Measurements from ENCODE around the gene CDHR2. TPM values are rescaled to one million over a fixed set of nuclear protein-coding genes. Genes with fewer than 3 reads are reported as not detected.

CDHR2 gene
- total RNA-seq, 1 donor from 2014 or later = 0.08 TPM

- intact Hi-C loops (cut with micrococcal nuclease) = loop anchor here (5.0 to 10.0 kb wide), 4 partner anchors 364 to 1056 kb away; partner anchors contain the start of genes LMAN2, MXD3, RGS14 and TMED9
- Mint-ChIP-seq H3K27ac (peak overlapping the region; percentile 97), H3K4me3 (peak overlapping the region; percentile 96), H3K27me3 (ENCODE audit: insufficient read depth) (no peaks in the 10 kb centered on the region), H3K36me3 (ENCODE audit: low read depth) (peaks cover 7% of the 10 kb centered on the region), H3K4me1 (ENCODE audit: low read depth) (peaks cover 68% of the 10 kb centered on the region), H3K9me3 (no peaks in the 10 kb centered on the region)
- DNase-seq (ENCODE audit: low spot score) = no peak
These were observed 10.7 kb upstream of the CDHR2 start for GRCh38 chr5:176538230-176538988.

DNA sequence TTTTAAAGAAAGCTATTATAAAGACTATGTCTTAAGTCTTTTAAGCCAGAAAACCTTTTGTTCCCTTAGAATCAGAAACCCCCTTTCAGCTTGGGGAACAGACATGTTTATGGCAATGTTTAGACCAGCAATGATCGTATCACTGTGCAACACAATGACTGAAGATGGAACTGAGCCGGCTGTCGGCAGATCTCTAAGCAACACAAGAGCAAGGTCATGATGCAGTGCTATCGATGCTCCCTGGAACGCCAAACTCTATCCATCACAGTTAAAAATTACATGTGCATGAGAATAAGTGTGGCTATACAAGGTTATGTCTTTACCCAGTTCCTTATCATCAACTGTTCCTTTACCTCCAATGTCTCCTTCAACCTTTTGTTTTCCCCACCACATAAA is 10.2 kb upstream of the CDHR2 start:
- no peak overlapping the region for H3K4me3 Mint-ChIP-seq
- DNase-seq (ENCODE audit: low spot score) = no peak
- peaks cover 62% of the 10 kb centered on the region for H3K4me1 Mint-ChIP-seq (ENCODE audit: low read depth)
- H3K36me3 Mint-ChIP-seq (ENCODE audit: low read depth) = peaks cover 4% of the 10 kb centered on the region
- no peak overlapping the region for H3K27ac Mint-ChIP-seq
- H3K9me3 Mint-ChIP-seq = no peaks in the 10 kb centered on the region
- no peaks in the 10 kb centered on the region for H3K27me3 Mint-ChIP-seq (ENCODE audit: insufficient read depth)
- intact Hi-C loops (cut with micrococcal nuclease) = loop anchor here (5.0 to 10.0 kb wide), 4 partner anchors 363 to 1056 kb away; partner anchors contain the start of genes LMAN2, MXD3, RGS14 and TMED9

DNA sequence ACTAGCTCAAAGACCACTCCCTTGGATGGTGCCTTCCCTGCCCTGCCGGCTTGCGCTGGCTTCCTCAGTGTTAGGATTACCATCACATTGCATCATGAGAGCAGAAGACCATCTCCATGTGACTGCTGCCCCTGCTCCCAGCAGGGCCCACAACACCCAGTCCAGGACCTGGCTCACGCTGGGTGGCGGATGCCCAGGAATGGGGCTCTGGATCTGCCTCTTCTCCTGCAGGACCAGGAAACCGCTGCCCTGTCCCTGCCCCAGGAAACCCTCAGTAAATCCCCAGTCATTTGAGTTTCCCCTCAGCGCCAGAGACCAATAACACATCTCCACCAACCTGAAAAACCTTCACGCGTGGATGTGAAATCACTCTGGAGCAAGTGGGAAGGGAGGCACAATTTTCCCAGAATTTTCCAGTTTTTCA is 8.7 kb upstream of the CDHR2 start:
- Mint-ChIP-seq H3K27ac (peak overlapping the region; percentile 37), H3K4me3 (no peak overlapping the region), H3K36me3 (ENCODE audit: low read depth) (no peaks in the 10 kb centered on the region), H3K9me3 (no peaks in the 10 kb centered on the region), H3K4me1 (ENCODE audit: low read depth) (peaks cover 56% of the 10 kb centered on the region), H3K27me3 (ENCODE audit: insufficient read depth) (no peaks in the 10 kb centered on the region)
- intact Hi-C loops (cut with micrococcal nuclease) = loop anchor here (5.0 kb wide), 1 partner anchor 1023 kb away; no protein-coding TSS in a partner anchor
- DNase-seq (ENCODE audit: low spot score) = no peak

DNA sequence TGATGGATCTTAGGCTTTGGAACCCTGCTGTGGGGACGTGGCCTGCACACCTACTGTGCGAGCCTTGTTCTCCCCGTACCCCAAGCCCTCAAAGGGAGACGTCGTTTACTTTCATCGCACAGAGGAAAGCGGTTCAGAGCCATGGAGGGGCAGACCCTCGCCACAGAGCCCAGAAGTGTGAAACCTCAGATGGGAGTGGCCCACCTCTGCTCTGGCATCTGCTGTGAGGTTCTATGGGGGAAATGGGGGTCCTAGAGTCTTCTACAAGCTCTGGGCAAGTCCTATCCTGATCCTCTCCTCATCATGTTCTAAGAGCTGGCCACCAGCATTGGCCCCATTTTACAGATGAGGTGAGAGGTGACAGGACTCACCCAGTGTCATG is 8.2 kb upstream of the CDHR2 start:
- Mint-ChIP-seq H3K27me3 (ENCODE audit: insufficient read depth) (no peaks in the 10 kb centered on the region), H3K36me3 (ENCODE audit: low read depth) (no peaks in the 10 kb centered on the region), H3K9me3 (no peaks in the 10 kb centered on the region), H3K4me3 (peak overlapping the region; percentile 84), H3K27ac (peak overlapping the region; percentile 94), H3K4me1 (ENCODE audit: low read depth) (peaks cover 55% of the 10 kb centered on the region)
- no peak for DNase-seq (ENCODE audit: low spot score)
- intact Hi-C loops (cut with micrococcal nuclease) = loop anchor here (5.0 kb wide), 1 partner anchor 1024 kb away; no protein-coding TSS in a partner anchor

GRCh38 chr5:176541338-176542134 is 7.6 kb upstream of the CDHR2 start:
- Mint-ChIP-seq H3K27ac (peak overlapping the region; percentile 94), H3K36me3 (ENCODE audit: low read depth) (no peaks in the 10 kb centered on the region), H3K27me3 (ENCODE audit: insufficient read depth) (no peaks in the 10 kb centered on the region), H3K4me1 (ENCODE audit: low read depth) (peaks cover 55% of the 10 kb centered on the region), H3K4me3 (peak overlapping the region; percentile 84), H3K9me3 (no peaks in the 10 kb centered on the region)
- DNase-seq (ENCODE audit: low spot score) = peak; percentile 74
- intact Hi-C loops (cut with micrococcal nuclease) = loop anchor here (1.0 to 5.0 kb wide), 4 partner anchors 33 to 1024 kb away; partner anchors contain the start of genes CLTB and FGFR4

DNA sequence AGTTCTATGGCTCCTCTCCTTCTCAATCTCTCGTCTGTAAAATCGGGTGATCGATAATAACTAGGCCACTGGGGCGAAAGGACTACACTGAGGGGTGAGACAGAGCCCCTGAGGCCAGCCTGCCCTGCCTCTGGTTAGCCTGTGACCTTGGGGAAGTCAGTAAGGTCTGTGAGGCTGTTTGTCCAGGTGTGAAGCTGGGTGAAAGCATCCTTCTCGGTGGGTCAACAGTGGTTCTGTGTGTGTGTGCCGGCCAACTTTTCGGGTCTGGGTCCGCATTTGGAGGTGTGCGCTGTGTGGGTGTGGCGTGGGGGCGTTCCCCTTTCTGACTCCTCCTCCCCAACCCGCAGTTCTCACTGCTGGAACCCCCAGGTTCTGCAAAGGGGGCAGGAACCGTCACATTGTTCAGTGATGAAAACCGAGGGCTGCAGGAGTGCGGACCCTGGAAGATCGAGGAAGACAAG is 7.0 kb upstream of the CDHR2 start:
- intact Hi-C loops (cut with micrococcal nuclease) = loop anchor here (1.0 to 5.0 kb wide), 4 partner anchors 33 to 1025 kb away; partner anchors contain the start of genes CLTB and FGFR4

GRCh38 chr5:176542596-176543427 is 6.3 kb upstream of the CDHR2 start:
- Mint-ChIP-seq H3K9me3 (no peaks in the 10 kb centered on the region), H3K4me1 (ENCODE audit: low read depth) (peaks cover 57% of the 10 kb centered on the region), H3K4me3 (peak overlapping the region; percentile 84), H3K27me3 (ENCODE audit: insufficient read depth) (no peaks in the 10 kb centered on the region), H3K27ac (peak overlapping the region; percentile 94), H3K36me3 (ENCODE audit: low read depth) (no peaks in the 10 kb centered on the region)
- DNase-seq (ENCODE audit: low spot score) = peak; percentile 20
- intact Hi-C loops (cut with micrococcal nuclease) = loop anchor here (1.0 to 5.0 kb wide), 7 partner anchors 8 to 1026 kb away; partner anchors contain the start of genes CLTB, FGFR4 and TSPAN17

More for the DNA sequence above, 7.0 kb upstream of the CDHR2 start:
- peak; percentile 70 for DNase-seq (ENCODE audit: low spot score)
- H3K9me3 Mint-ChIP-seq = no peaks in the 10 kb centered on the region
- H3K4me1 Mint-ChIP-seq (ENCODE audit: low read depth) = peaks cover 55% of the 10 kb centered on the region
- no peaks in the 10 kb centered on the region for H3K36me3 Mint-ChIP-seq (ENCODE audit: low read depth)
- peak overlapping the region; percentile 84 for H3K4me3 Mint-ChIP-seq
- H3K27me3 Mint-ChIP-seq (ENCODE audit: insufficient read depth) = no peaks in the 10 kb centered on the region
- H3K27ac Mint-ChIP-seq = peak overlapping the region; percentile 94

- Mint-ChIP-seq H3K9me3 (no peaks in the 10 kb centered on the region), H3K4me1 (ENCODE audit: low read depth) (peaks cover 51% of the 10 kb centered on the region), H3K4me3 (peak overlapping the region; percentile 95), H3K27me3 (ENCODE audit: insufficient read depth) (no peaks in the 10 kb centered on the region), H3K27ac (peak overlapping the region; percentile 95), H3K36me3 (ENCODE audit: low read depth) (no peaks in the 10 kb centered on the region)
- intact Hi-C loops (cut with micrococcal nuclease) = loop anchor here (1.0 to 5.0 kb wide), 6 partner anchors 8 to 1026 kb away; partner anchors contain the start of genes FGFR4 and TSPAN17
- DNase-seq (ENCODE audit: low spot score) = peak; percentile 74
These were observed 5.5 kb upstream of the CDHR2 start for GRCh38 chr5:176543428-176544182.

- no peaks in the 10 kb centered on the region for H3K9me3 Mint-ChIP-seq
- no peak for DNase-seq (ENCODE audit: low spot score)
- H3K27ac Mint-ChIP-seq = no peak overlapping the region
- H3K4me3 Mint-ChIP-seq = peak overlapping the region; percentile 95
- intact Hi-C loops (cut with micrococcal nuclease) = no loop called here
- no peaks in the 10 kb centered on the region for H3K36me3 Mint-ChIP-seq (ENCODE audit: low read depth)
- H3K27me3 Mint-ChIP-seq (ENCODE audit: insufficient read depth) = no peaks in the 10 kb centered on the region
- H3K4me1 Mint-ChIP-seq (ENCODE audit: low read depth) = peaks cover 38% of the 10 kb centered on the region
These were observed 3.8 kb upstream of the CDHR2 start for GRCh38 chr5:176545388-176545736.

DNA sequence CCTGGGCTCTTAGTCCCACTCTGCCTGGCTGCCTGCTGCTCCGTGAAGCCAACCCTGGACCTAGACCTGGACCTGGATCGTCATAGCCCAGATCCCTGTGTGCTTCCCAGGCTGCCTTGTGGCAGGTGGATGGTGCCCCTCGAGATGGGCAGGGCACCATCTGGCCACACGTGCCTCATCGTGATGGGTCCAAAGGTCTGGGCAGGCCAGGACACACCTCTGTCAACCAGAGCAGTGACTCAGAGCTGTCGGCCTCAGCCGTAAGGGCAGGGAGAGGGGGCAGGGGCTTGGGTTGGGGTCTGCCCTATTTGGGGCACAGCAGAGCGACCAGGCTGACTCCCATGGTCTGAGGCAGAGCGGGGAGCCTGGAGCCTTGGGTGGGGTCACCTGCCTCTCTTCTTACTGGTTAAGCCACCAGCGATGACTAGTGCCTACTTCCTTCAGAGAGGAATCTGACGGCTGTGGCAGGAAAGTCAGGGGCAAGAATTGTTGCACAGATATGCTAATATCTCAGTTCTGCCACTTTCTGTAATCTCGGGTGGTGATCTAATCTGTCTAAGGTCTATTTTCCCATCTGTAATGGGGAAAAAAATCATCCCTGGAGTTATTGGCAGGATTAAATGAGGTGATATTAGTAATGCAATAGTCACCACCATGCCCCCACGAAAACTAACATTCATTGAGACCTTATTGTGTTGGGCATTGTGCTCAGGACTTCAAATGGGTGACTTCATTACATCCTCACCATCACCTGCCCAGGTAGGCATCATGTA is 3.2 kb upstream of the CDHR2 start:
- no peak overlapping the region for H3K27ac Mint-ChIP-seq
- H3K36me3 Mint-ChIP-seq (ENCODE audit: low read depth) = no peaks in the 10 kb centered on the region
- no peaks in the 10 kb centered on the region for H3K27me3 Mint-ChIP-seq (ENCODE audit: insufficient read depth)
- H3K4me3 Mint-ChIP-seq = no peak overlapping the region
- DNase-seq (ENCODE audit: low spot score) = no peak
- peaks cover 32% of the 10 kb centered on the region for H3K4me1 Mint-ChIP-seq (ENCODE audit: low read depth)
- no peaks in the 10 kb centered on the region for H3K9me3 Mint-ChIP-seq
- intact Hi-C loops (cut with micrococcal nuclease) = no loop called here

GRCh38 chr5:176547802-176548201 is 1.3 kb upstream of the CDHR2 start:
- no peaks in the 10 kb centered on the region for H3K27me3 Mint-ChIP-seq (ENCODE audit: insufficient read depth)
- no peak overlapping the region for H3K4me3 Mint-ChIP-seq
- H3K27ac Mint-ChIP-seq = peak overlapping the region; percentile 53
- no peaks in the 10 kb centered on the region for H3K9me3 Mint-ChIP-seq
- H3K36me3 Mint-ChIP-seq (ENCODE audit: low read depth) = no peaks in the 10 kb centered on the region
- intact Hi-C loops (cut with micrococcal nuclease) = no loop called here
- H3K4me1 Mint-ChIP-seq (ENCODE audit: low read depth) = peaks cover 16% of the 10 kb centered on the region
- DNase-seq (ENCODE audit: low spot score) = no peak

Measured in activated T-helper 1 cell treated with anti-CD3 and anti-CD28 coated beads, Interleukin-12 subunit alpha, Interleukin-12 subunit beta, Interleukin-2, Interleukin-4 antibody, amounts not matched to agents 30 ng/mL and 10 ng/mL and 1 ng/mL, durations not matched to agents 14 hours and 24 hours and 36 hours (primary cell).